ENCODE measurements around the gene RANGRF.

DNA sequence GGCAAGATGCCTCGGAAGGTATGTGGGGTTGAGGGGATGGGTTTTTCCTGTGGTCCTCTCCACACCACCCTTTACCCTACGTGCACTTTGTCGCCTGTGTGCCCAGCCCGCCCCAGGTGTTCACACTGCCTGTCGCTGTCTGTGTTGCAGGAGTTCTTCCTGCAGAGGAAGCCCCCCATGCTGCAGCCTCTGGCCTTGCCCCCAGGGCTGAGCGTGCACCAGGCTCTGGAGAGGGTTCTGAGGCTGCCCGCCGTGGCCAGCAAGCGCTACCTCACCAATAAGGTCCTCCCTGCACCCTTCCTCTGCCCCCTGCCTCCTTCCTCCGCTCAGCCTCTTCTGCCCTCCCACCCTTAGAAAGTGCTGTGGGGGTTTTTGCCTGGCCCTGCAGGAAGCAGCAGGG lies 24.1 kb upstream of the RANGRF start:
- TF ChIP-seq POLR2AphosphoS5 (IDR thresholded peaks at IDR 0.05; ENCODE audit: borderline replicate concordance, low read depth, low read length) (no peak), EZH2 (IDR thresholded peaks at IDR 0.05) (no peak)

Measured in SK-N-MC (cell line).